Testis (tissue), 3 donors: ENCODE measurements around the gene ACE. TPM values are rescaled to one million over a fixed set of nuclear protein-coding genes. Genes with fewer than 3 reads are reported as not detected.

Experiments
- DNase-seq: peaks from one replicate; pipeline ENCODE4 v3.0.0-alpha.2; 2019
- H3K27ac ChIP-seq, 2 donors: fragments of 200-600 bp; sonication (generic); one replicate each; pipeline ENCODE4 v1.5.1; 2019
- H3K27me3 ChIP-seq: fragments of 200-600 bp; sonication (generic); one replicate; pipeline ENCODE4 v1.5.1; 2019
- H3K36me3 ChIP-seq: fragments of 200-600 bp; sonication (generic); one replicate; pipeline ENCODE4 v1.5.1; 2017; ENCODE audit warnings: low read depth; ENCODE audit errors: missing control alignments
- H3K4me1 ChIP-seq: fragments of 200-600 bp; sonication (generic); one replicate; pipeline ENCODE4 v1.5.1; 2019
- H3K4me3 ChIP-seq, 2 donors: fragments of 200-600 bp; sonication (generic); one replicate each; pipeline ENCODE4 v1.5.1; 2017 to 2019
- H3K9me3 ChIP-seq: fragments of 200-600 bp; sonication (generic); one replicate; pipeline ENCODE4 v1.5.1; 2017
- CTCF ChIP-seq, 3 experiments: fragments of 450-650 bp in 2 of 3; fragments of 200-600 bp in 1 of 3; sonication (generic) in 1 of 3; IDR thresholded peaks; one replicate each; pipeline ENCODE4 v1.5.1; 2016 to 2019; ENCODE audit warnings: antibody characterized with exemption in 3 of 3, mild to moderate bottlenecking in 2 of 3, moderate library complexity in 1 of 3
- POLR2A ChIP-seq: fragments of 450-650 bp; IDR thresholded peaks from one replicate; pipeline ENCODE4 v1.6.1; 2017; ENCODE audit warnings: antibody characterized with exemption, mild to moderate bottlenecking, moderate library complexity
- WGBS, 2 donors: methylation state at CpG; one replicate each; pipeline ENCODE4 v1.1.5; 2018; 5-methylcytosine and 5-hydroxymethylcytosine counted together
- intact Hi-C: fragments of 100-400 bp; cut with DNase I; formaldehyde crosslinking; loops from one replicate; pipeline ENCODE4 v1.15.1; 2023; ENCODE audit warnings: low total_unique reads
- polyA plus RNA-seq: library from polyadenylated mRNA; stranded (reverse); fragments of 350-450 nt; fragmentation: Illumina TruSeq; extraction: RNeasy Lipid Tissue Mini Kit (QIAGEN cat#74804); gene quantifications from one replicate; pipeline ENCODE4 v1.2.3, GENCODE V29; 2014; ENCODE audit warnings: low read depth, low replicate concordance; ENCODE audit not compliant: insufficient read depth
- total RNA-seq, 2 donors: library from RNA; depleted of rRNA; stranded (reverse); fragments of >200 nt; gene quantifications; one replicate each; pipeline ENCODE4 v1.2.3, GENCODE V29; 2016

Gene ACE
- total and polyA plus RNA-seq, 3 donors from 2014 or later: 87.8 to 216 (median 174) TPM

DNA sequence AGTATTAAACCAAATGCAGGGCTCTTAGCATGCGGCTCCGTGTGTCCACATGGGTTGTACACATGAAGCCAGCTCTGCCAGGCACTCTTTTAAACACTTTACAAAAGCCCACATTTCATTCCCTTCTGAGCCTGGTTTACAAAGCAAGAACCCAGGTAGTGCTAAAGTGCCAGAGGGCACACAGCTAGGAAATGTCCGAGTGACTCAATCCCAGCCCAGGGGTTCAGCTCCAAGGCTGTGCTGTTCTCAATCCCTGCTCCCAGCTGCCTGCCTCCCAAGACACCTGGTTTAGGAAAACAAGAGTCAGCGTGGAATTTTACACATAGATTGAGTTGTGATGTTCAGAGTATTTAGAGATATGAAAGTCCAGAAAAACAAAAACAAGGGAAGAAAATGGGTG lies 60.1 kb downstream of the ACE start:
- no peak for TF ChIP-seq POLR2A
- TF ChIP-seq CTCF (IDR thresholded peaks at IDR 0.05): no peak
- intact Hi-C loops: loop anchor here (10.0 kb wide), 1 partner anchor 62 kb away; the partner anchor contains the start of gene ACE
- Histone ChIP-seq H3K4me3 (no peak overlapping the region), H3K27me3 (no peaks in the 10 kb centered on the region), H3K4me1 (peaks cover 11% of the 10 kb centered on the region), H3K9me3 (no peaks in the 10 kb centered on the region), H3K27ac (no peak overlapping the region), H3K36me3 (no peaks in the 10 kb centered on the region)
- no peak for DNase-seq
- WGBS, 2 donors: 89 to 93% methylated on average over 4 of the region's 4 CpGs

GRCh38 chr17:63537991-63538692 lies 61.3 kb downstream of the ACE start:
- H3K4me3 ChIP-seq: peak overlapping the region in 1 of 2 donors; percentile 31
- H3K27me3 ChIP-seq: no peaks in the 10 kb centered on the region
- no peak for DNase-seq

GRCh38 chr17:63538693-63539595 lies 62.1 kb downstream of the ACE start:
- WGBS, 2 donors: 71 to 81% methylated on average over 7 to 9 of the region's 9 CpGs
- H3K4me3 ChIP-seq: no peak overlapping the region
- H3K36me3 ChIP-seq: no peaks in the 10 kb centered on the region

More at GRCh38 chr17:63537991-63538692, 61.3 kb downstream of the ACE start:
- 3 to 5% methylated on average over 18 to 54 of the region's 62 CpGs for WGBS, 2 donors
- no peak overlapping the region for H3K27ac ChIP-seq
- H3K36me3 ChIP-seq: no peaks in the 10 kb centered on the region
- intact Hi-C loops: loop anchor here (10.0 kb wide), 1 partner anchor 63 kb away; the partner anchor contains the start of gene ACE
- H3K4me1 ChIP-seq: peaks cover 11% of the 10 kb centered on the region
- no peak for TF ChIP-seq CTCF (IDR thresholded peaks at IDR 0.05)
- no peak for TF ChIP-seq POLR2A
- H3K9me3 ChIP-seq: no peaks in the 10 kb centered on the region

DNA sequence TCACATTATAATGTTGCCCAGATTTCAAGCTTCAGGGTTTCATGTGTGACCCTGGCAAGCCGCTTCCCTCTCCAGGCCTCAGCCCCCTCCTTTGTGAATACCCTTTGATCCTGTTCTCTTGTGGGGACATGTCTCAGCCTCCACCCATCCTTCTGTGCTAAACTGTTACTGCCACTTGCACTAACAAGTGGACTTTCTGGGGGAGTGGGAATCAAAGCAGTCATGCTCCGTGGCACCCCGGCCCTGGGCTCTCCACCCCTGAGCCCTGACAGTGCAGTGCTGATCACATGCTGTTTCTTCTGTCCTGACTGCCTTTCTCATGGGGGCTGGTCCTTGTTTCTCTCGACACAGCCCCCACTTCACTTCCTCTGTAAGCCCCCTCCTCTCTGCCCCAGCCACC lies 63.7 kb downstream of the ACE start:
- H3K36me3 ChIP-seq: no peaks in the 10 kb centered on the region
- H3K27me3 ChIP-seq: no peaks in the 10 kb centered on the region
- no peak overlapping the region for H3K27ac ChIP-seq
- intact Hi-C loops: loop anchor here (10.0 kb wide), 1 partner anchor 106 kb away; no protein-coding TSS in a partner anchor
- H3K4me1 ChIP-seq: peaks cover 11% of the 10 kb centered on the region
- no peaks in the 10 kb centered on the region for H3K9me3 ChIP-seq
- DNase-seq: no peak
- no peak overlapping the region for H3K4me3 ChIP-seq
- TF ChIP-seq POLR2A: no peak
- TF ChIP-seq CTCF (IDR thresholded peaks at IDR 0.05): no peak
- 68 to 72% methylated on average over 4 of the region's 4 CpGs for WGBS, 2 donors

More at GRCh38 chr17:63538693-63539595, 62.1 kb downstream of the ACE start:
- Histone ChIP-seq H3K4me1 (peaks cover 11% of the 10 kb centered on the region), H3K9me3 (no peaks in the 10 kb centered on the region), H3K27ac (no peak overlapping the region), H3K27me3 (no peaks in the 10 kb centered on the region)
- no peak for DNase-seq
- intact Hi-C loops: loop anchor here (10.0 kb wide), 1 partner anchor 64 kb away; the partner anchor contains the start of gene ACE
- TF ChIP-seq CTCF (IDR thresholded peaks at IDR 0.05) (no peak), POLR2A (no peak)
